KMS-11 (cell line): ENCODE results near the gene AP2A2.
"Not testable (repeated sequence)": the region's sequence is repeated elsewhere in the genome, so short reads cannot be mapped to it uniquely, and the experiment has no call there.

Source experiments
- H2AFZ ChIP-seq: fragments of 200-600 bp; sonication (generic); 2 replicates; pipeline ENCODE4 v1.6.1; 2016; ENCODE audit warnings: antibody characterized with exemption, mixed run types, low read depth
- H3K27ac ChIP-seq: fragments of 200-600 bp; sonication (generic); 2 replicates; pipeline ENCODE4 v1.6.1; 2016; ENCODE audit warnings: mild to moderate bottlenecking, mixed run types
- H3K27me3 ChIP-seq: fragments of 200-600 bp; sonication (generic); 2 replicates; pipeline ENCODE4 v1.6.1; 2017; ENCODE audit warnings: mild to moderate bottlenecking, low read depth, mixed run types, moderate library complexity; ENCODE audit not compliant: insufficient read depth
- H3K36me3 ChIP-seq: fragments of 200-600 bp; sonication (generic); 2 replicates; pipeline ENCODE4 v1.6.1; 2017; ENCODE audit warnings: mild to moderate bottlenecking, mixed run types; ENCODE audit not compliant: insufficient read depth
- H3K4me1 ChIP-seq: fragments of 200-600 bp; sonication (generic); 2 replicates; pipeline ENCODE4 v1.6.1; 2016; ENCODE audit warnings: mild to moderate bottlenecking, low read depth, mixed run types; ENCODE audit not compliant: poor library complexity, severe bottlenecking
- H3K4me2 ChIP-seq: fragments of 200-600 bp; sonication (generic); 2 replicates; pipeline ENCODE4 v1.7.0; 2016; ENCODE audit warnings: mild to moderate bottlenecking, mixed run types
- H3K4me3 ChIP-seq: fragments of 200-600 bp; sonication (generic); IDR thresholded peaks from 2 replicates; pipeline ENCODE4 v1.6.1; 2017; ENCODE audit warnings: low read depth, low read length, mixed read lengths; ENCODE audit not compliant: insufficient read depth
- H3K79me2 ChIP-seq: fragments of 200-600 bp; sonication (generic); 2 replicates; pipeline ENCODE4 v1.6.1; 2016; ENCODE audit warnings: low read depth, mixed run types; ENCODE audit not compliant: insufficient read depth
- H3K9ac ChIP-seq: fragments of 200-600 bp; sonication (generic); 2 replicates; pipeline ENCODE4 v1.6.1; 2016; ENCODE audit warnings: mild to moderate bottlenecking, mixed run types
- H4K20me1 ChIP-seq: fragments of 200-600 bp; sonication (generic); 2 replicates; pipeline ENCODE4 v1.6.1; 2016; ENCODE audit warnings: mild to moderate bottlenecking, mixed run types; ENCODE audit not compliant: insufficient read depth
- TF ChIP-seq, protein P1 (sequence below): fragments of 200-600 bp; sonication (generic); conservative IDR thresholded peaks from 2 replicates; pipeline ENCODE4 v1.6.1; 2017; ENCODE audit warnings: low read depth, mild to moderate bottlenecking, antibody characterized with exemption, low read length, moderate library complexity, mixed read lengths

The AP2A2 gene

DNA sequence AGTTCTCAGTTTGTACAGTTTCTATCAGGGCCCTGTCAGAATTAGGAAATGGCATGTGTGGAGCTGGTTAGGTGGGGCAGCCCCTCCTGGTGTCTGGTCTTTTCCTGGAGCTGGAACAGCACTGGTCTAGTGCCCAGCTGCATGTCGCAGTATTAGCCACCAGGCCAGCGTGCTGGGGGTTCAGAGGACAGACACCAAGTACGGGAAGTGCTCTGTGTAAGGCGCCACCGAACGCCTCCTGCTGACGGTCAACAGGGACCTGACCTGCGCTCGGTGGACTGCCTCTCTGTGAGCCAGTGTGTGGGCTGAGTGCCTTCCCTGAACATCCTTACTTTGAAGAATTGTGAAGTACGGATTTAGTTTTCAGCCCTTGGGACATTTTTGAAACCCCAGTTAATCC lies 33.9 kb downstream of the AP2A2 start:
- Histone ChIP-seq H2AFZ (no peak overlapping the region), H3K27ac (no peak overlapping the region), H3K9ac (no peak overlapping the region), H3K4me2 (no peak overlapping the region), H3K27me3 (no peaks in the 10 kb centered on the region), H4K20me1 (no peaks in the 10 kb centered on the region), H3K4me3 (no peak overlapping the region), H3K79me2 (peaks cover 20% of the 10 kb centered on the region; the same call in 1 of the 2 replicates), H3K36me3 (no peaks in the 10 kb centered on the region), H3K4me1 (no peaks in the 10 kb centered on the region)
- TF ChIP-seq, protein P1, sequence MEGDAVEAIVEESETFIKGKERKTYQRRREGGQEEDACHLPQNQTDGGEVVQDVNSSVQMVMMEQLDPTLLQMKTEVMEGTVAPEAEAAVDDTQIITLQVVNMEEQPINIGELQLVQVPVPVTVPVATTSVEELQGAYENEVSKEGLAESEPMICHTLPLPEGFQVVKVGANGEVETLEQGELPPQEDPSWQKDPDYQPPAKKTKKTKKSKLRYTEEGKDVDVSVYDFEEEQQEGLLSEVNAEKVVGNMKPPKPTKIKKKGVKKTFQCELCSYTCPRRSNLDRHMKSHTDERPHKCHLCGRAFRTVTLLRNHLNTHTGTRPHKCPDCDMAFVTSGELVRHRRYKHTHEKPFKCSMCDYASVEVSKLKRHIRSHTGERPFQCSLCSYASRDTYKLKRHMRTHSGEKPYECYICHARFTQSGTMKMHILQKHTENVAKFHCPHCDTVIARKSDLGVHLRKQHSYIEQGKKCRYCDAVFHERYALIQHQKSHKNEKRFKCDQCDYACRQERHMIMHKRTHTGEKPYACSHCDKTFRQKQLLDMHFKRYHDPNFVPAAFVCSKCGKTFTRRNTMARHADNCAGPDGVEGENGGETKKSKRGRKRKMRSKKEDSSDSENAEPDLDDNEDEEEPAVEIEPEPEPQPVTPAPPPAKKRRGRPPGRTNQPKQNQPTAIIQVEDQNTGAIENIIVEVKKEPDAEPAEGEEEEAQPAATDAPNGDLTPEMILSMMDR = no peak

DNA sequence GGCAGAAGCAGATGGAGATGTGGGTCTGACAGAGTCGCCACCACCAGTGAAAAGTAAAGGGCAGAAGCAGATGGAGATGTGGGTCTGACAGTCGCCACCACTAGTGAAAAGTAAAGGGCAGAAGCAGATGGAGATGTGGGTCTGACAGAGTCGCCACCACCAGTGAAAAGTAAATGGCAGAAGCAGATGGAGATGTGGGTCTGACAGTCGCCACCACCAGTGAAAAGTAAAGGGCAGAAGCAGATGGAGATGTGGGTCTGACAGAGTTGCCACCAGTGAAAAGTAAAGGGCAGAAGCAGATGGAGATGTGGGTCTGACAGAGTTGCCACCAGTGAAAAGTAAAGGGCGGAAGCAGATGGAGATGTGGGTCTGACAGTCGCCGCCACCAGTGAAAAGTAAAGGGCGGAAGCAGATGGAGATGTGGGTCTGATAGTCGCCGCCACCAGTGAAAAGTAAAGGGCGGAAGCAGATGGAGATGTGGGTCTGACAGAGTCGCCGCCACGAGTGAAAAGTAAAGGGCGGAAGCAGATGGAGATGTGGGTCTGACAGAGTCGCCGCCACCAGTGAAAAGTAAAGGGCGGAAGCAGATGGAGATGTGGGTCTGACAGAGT lies 35.7 kb downstream of the AP2A2 start:
- H3K79me2 ChIP-seq = peaks cover 15% of the 10 kb centered on the region; the same call in 1 of the 2 replicates
- not testable (repeated sequence) for H3K27me3 ChIP-seq, H2AFZ ChIP-seq

DNA sequence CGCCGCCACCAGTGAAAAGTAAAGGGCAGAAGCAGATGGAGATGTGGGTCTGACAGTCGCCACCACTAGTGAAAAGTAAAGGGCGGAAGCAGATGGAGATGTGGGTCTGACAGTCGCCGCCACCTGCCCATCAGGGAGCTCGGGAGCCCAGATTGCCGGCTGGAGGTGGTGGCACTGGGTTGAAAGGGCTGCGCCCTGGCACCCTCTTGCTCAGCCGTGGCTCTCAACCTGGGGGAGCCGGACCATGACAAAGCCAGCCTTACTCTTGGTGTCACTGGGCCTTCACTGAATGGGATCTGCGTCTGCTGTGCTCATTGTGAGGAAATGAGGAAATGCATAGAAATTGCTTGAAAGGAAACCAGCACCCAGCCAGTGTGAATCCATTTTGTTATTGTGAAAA lies 36.3 kb downstream of the AP2A2 start:
- Histone ChIP-seq H3K4me1 (no peaks in the 10 kb centered on the region), H3K4me3 (no peak overlapping the region), H3K4me2 (no peak overlapping the region), H3K79me2 (peaks cover 10% of the 10 kb centered on the region; the same call in 1 of the 2 replicates), H3K9ac (no peak overlapping the region), H3K36me3 (no peaks in the 10 kb centered on the region), H2AFZ (no peak overlapping the region), H3K27me3 (no peaks in the 10 kb centered on the region), H3K27ac (no peak overlapping the region), H4K20me1 (no peaks in the 10 kb centered on the region)
- TF ChIP-seq, protein P1 = no peak

More for the DNA sequence above, 35.7 kb downstream of the AP2A2 start:
- H4K20me1 ChIP-seq, H3K4me1 ChIP-seq, H3K4me3 ChIP-seq, H3K9ac ChIP-seq, H3K4me2 ChIP-seq, H3K36me3 ChIP-seq, H3K27ac ChIP-seq: not testable (repeated sequence)

DNA sequence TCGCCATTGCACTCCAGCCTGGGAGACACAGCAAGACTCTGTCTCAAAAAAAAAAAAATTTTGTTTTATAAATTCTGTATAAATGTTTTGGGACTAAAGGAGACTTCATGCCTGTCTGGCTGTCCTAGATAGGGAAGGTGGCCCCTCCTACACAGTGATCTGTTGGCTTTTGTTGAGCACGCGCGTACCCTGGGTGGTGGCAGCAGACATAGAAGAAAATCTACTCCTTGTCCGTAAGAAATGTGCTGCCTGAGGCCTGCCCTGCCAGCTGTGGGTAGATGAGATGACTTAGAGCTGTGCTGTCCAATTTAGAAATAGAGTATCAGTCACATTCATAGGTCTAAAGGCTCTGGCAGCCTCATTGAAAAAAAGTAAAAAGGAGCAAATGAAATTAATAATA lies 37.0 kb downstream of the AP2A2 start:
- Histone ChIP-seq H3K36me3 (no peaks in the 10 kb centered on the region), H3K27ac (no peak overlapping the region), H2AFZ (no peak overlapping the region), H3K4me2 (no peak overlapping the region), H3K9ac (no peak overlapping the region), H3K4me3 (no peak overlapping the region), H3K4me1 (no peaks in the 10 kb centered on the region), H3K27me3 (no peaks in the 10 kb centered on the region), H4K20me1 (no peaks in the 10 kb centered on the region), H3K79me2 (0 out of 2 replicates have a peak, but pooled peaks cover 2% of the 10 kb centered on the region)
- TF ChIP-seq, protein P1 = no peak

DNA sequence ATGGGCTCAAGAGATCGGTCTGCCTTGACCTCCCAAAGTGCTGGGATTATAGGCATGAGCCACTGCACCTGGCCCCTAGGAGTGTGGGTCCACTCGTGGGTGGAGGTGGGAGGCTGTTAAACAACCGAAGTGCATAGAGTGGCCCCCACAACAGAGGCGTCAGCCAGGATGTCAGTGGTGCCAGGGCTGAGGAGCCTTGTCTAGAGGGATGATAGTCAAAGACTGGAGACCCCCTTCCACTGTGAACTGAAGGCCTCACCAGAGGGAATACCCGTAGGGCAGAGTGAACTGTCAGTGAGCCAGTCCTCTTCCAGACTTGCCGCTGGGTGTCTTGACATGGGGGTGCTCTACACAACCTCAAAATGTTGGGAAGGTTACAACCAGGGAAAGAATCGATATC lies 38.2 kb downstream of the AP2A2 start:
- no peak overlapping the region for H2AFZ ChIP-seq
- no peaks in the 10 kb centered on the region for H4K20me1 ChIP-seq
- no peak overlapping the region for H3K4me2 ChIP-seq
- H3K27me3 ChIP-seq = no peaks in the 10 kb centered on the region
- H3K9ac ChIP-seq = no peak overlapping the region
- H3K79me2 ChIP-seq = no peaks in the 10 kb centered on the region
- no peaks in the 10 kb centered on the region for H3K36me3 ChIP-seq
- H3K27ac ChIP-seq = no peak overlapping the region
- TF ChIP-seq, protein P1 = no peak
- no peaks in the 10 kb centered on the region for H3K4me1 ChIP-seq
- H3K4me3 ChIP-seq = no peak overlapping the region
